Head of caudate nucleus (tissue), 42 donors: Measurements from ENCODE around the gene SMAD9.

ENCODE experiments used
- DNase-seq, 42 donors: peaks; one replicate each; pipeline versions ENCODE4 v3.0.0 to v3.0.0-alpha.2; 2020 to 2021; ENCODE audit warnings: mixed read lengths in 7 of 42
- intact Hi-C: fragments of 100-400 bp; cut with DNase I; formaldehyde crosslinking; loops from one replicate; pipeline ENCODE4 v1.15.0; 2022

SMAD9 gene

GRCh38 chr13:36831291-36831690 is 88.7 kb downstream of the SMAD9 start:
- no peak for DNase-seq
- intact Hi-C loops, result no loop called here

- intact Hi-C loops, result no loop called here
- no peak for DNase-seq
Observed at GRCh38 chr13:36829753-36830152, 90.3 kb downstream of the SMAD9 start.

GRCh38 chr13:36822785-36823184 is 97.3 kb downstream of the SMAD9 start:
- intact Hi-C loops, result no loop called here
- no peak for DNase-seq

DNA sequence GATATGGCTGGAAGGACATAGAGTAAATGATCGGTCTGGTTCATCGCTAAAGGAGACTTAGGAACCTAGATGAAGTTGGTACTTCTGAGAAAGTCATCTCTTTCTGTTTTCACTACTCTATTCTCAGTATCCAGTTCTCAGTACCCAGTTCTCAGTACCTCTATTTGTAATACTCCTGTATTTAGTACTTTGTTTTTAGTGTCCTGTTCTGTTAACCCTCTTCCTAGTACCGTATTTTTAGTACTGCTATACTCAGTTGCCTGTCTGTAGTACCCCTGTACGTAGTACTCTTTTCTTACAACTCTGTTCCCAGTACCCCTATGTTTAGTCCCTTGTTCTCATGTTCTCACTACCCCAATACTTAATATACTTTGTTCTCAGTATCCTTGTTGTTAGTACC is 99.8 kb downstream of the SMAD9 start:
- intact Hi-C loops, result no loop called here
- DNase-seq, result no peak

GRCh38 chr13:36819739-36820090 is 100.3 kb downstream of the SMAD9 start:
- intact Hi-C loops, result no loop called here
- peak in 24 of 42 donors; percentile 13 to 58 (median 24) for DNase-seq

- intact Hi-C loops, result no loop called here
- DNase-seq, result peak; percentile 74 to 96 (median 92)
Observed at GRCh38 chr13:36818804-36819738, 101.0 kb downstream of the SMAD9 start, which contains the start of gene RFXAP. Gene RFXAP, plus strand, starts transcription at chr13:36819222. Its CDS starts 136 bp downstream, at chr13:36819358.

DNA sequence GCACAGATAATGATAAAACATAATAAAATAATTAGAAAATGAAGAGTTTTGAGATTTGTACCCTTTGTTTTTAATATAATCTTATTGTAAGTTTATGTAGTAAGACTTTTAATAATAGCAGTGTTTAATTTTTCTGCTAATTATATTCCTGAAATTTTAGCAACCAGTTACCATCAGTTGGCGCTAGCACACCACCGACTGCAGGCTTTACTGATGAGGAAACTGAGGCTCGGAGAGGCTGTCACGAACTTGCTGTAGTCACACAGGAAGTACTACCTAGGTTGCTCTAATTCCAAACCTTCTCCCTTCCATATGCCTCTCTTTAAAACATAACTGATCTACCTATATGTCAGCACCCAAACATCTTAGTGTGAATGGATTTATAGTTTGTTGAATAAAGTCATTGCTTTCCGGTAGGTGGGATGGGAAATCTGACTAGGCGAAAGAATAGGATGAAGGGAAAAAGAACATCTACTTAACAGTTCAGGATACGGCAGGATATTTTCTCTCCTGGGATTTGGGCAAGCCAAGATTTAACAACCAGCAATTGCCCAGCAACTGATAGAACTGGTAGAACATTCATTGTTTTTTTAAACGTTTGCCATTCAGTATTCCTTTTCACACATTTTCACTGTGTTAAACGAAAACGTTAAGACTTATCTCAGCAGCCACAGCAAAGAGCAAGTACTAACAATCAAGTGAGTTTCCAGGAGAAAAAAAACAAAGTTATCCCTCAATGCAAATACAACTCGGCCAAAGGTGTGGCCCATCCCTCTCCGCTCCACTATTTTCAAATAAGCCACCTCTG is 101.8 kb downstream of the SMAD9 start:
- DNase-seq, result peak in 10 of 42 donors; percentile 4 to 33 (median 20)
- intact Hi-C loops, result no loop called here

GRCh38 chr13:36815062-36815461 is 105.0 kb downstream of the SMAD9 start:
- intact Hi-C loops, result no loop called here
- peak in 1 of 42 donors; percentile 14 for DNase-seq

DNA sequence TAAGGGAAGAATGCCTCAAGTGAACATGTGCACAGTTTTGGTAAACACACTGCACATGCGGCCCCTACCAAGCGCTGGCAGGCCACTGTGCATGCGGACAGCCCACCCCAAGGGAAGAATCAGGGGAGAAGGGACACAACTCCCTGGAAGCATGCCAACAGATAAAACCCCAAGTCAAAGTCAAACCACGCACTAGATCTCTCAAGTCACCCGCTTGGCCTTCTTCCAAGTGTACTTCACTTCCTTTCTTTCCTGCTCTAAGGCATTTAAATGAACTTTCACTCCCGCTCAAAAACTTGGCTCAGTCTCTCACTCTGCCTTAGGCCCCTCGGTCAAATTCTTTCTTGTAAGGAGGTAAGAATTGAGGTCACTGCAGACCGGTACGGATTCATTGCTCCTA is 105.6 kb downstream of the SMAD9 start:
- intact Hi-C loops, result no loop called here
- DNase-seq, result peak in 2 of 42 donors; percentile 12 to 24

- intact Hi-C loops, result no loop called here
- no peak for DNase-seq
Observed at GRCh38 chr13:36813225-36813624, 106.8 kb downstream of the SMAD9 start.

GRCh38 chr13:36807616-36808015 is 112.4 kb downstream of the SMAD9 start:
- intact Hi-C loops, result no loop called here
- no peak for DNase-seq

DNA sequence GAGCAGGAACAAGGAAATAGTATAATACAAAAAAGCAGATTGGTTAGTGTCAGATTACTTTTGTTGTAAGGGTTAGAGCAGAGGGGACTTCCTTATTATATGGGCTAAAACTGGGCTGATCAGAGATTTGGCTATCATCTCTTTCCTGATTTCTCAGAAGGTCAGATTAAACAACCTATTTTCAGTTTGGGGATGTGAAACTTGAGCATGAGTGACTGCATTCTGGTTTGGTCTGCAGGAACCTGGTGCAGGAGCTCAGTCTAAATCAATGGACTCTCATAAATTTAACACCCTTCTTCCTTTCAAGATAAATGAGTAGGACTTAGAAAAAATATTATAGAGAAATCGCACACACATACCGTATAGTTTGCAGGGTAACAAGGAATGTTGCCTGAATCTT is 113.9 kb downstream of the SMAD9 start:
- DNase-seq, result no peak
- intact Hi-C loops, result no loop called here

GRCh38 chr13:36804588-36804987 is 115.5 kb downstream of the SMAD9 start:
- no peak for DNase-seq
- intact Hi-C loops, result no loop called here

GRCh38 chr13:36801035-36801434 is 119.0 kb downstream of the SMAD9 start:
- no peak for DNase-seq
- intact Hi-C loops, result no loop called here

DNA sequence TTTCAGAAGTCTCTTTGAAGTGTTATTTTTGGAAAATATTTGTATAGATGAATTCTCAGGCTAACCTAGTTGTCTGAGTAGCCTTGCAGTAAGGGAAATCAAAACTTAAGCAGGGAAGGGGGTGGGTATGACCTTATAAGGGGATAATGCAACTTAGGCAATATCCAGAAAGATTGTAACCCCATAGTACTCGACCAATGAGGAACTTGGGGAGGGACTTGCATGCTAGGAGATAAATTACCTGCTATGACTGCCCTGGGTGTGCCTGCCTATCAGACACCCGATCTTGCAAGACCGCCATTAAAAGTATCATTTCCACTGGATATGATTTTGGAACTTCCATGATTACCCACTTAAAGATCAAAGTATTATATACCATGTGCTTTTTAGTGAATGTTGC is 124.0 kb downstream of the SMAD9 start:
- DNase-seq, result no peak
- intact Hi-C loops, result no loop called here

DNA sequence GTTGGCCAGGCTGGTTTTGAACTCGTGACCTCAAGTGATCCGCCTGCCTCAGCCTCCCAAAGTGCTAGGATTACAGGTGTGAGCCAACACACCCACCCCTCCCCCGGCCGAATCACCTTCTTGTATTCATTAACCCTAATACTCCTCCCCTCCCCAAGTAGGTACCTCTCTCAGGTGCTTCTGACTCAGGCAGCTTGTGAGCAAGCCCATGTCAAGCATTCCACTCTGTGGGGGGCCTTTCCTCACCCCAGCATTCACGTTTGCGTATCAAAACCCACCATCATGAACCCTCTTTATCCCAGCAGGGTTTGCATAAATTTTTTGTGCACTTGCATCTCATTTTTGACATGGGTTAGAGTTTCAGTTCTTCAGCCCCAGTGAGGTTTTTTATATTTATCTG is 124.6 kb downstream of the SMAD9 start:
- DNase-seq, result no peak
- intact Hi-C loops, result no loop called here
